GM21786 (cell line): Measurements from ENCODE around the gene SCG5.

Source experiments
- ATAC-seq: cut with Tn5 transposase; IDR thresholded peaks from one replicate; pipeline ENCODE4 v1.9.1; 2021; ENCODE audit not compliant: unreplicated experiment

SCG5 gene

DNA sequence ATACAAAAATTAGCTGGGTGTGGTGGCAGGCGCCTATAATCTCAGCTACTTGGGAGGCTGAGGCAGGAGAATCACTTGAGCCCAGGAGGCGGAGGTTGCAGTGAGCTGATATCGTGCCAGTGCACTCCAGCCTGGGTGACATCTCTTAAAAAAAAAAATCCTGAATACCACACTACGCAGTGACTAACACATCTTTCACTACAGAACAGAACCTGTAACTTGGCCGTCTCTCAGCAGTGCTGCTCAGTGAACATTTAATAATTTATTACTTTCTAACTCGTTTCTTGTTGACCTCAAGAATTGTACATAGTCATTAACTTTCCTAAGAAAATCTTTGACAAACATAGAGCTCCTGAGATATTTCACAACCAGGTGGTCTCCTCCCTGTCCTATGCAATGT lies 80.1 kb downstream of the SCG5 start:
- no peak for ATAC-seq

DNA sequence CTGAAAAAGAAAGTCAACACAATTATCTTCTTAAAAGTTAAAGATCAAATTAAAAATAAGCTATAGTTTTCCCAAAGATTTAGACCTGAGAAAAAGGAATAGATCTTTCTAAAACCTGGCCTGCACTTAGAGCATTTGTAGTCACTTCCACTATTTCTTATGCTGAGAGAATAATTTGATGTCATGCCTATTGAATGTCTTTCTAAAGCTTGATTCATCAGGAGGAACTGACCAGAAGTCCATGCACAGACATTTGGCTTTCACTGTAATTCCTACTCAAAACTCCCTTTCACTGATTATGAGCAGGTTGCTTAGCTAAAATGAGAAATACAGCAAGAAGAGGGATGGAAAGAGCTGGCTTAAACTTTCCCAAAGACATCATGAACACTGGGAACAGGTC lies 80.6 kb downstream of the SCG5 start:
- ATAC-seq: no peak

DNA sequence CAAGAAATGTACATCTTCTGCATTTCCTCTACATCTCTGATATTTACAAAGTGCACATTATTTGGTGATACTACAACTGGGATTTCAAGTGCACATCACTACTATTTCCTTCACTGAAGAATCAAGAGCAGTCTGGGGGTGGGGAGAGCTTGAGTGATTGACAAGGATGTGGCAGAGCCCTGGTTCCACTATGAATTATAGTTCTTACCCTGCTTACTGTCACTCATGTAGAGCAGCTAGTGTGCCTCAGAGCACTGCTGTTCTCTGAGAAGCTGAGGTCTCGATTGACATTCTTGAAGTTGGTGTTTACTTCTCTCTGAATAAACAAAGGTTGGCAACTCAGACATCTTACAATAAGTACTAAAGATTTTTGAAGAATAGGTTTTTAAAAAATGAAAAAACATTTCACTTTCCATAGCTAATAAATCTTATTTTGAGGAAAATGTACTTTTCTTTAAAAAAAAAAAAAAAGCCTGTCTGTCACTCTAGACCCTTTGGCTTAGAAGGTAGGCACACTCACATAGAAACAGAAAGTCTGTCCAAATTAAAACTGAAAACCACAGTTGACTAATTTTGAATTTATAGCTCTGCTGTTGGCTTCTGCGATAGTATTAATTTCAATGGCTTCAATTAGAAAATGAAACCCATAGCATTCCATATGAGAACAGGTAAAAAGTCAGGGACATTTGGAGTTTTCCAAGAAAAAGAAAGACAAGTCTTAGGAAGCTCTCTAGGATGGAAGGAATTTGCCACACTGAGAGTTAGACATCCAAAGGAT lies 81.8 kb downstream of the SCG5 start:
- peak; percentile 95 for ATAC-seq

DNA sequence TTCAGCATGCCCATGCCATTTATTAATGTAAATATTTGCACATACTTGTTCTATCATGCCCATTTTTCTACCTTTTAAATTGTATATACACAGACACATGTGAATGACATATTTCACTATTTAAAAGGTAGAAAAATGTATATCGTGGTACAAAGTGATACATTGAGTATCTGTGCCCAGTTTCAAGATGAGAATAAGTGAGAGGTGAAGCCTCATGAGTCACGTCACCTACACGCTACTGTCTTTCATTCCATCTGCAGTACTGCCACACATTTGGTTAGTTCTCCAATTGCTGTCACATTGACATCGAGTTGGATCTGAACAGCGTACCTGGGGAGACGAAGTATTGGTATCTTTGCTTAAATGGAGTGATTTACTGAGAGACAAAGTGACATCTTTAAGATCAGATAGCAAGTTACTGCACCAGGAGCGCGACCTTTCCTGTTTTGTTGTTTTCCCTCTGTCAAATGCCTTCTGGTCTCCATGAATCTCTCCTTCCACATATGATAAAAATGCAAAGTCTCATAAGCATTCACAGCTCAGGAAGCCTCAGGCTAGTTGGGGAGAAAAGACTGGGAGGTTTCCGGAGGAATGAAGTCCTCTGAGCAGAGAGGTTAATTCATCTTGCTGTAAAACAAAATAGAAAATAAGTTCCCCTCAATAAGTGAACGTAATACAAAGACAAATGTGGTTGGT lies 88.3 kb downstream of the SCG5 start:
- no peak for ATAC-seq

DNA sequence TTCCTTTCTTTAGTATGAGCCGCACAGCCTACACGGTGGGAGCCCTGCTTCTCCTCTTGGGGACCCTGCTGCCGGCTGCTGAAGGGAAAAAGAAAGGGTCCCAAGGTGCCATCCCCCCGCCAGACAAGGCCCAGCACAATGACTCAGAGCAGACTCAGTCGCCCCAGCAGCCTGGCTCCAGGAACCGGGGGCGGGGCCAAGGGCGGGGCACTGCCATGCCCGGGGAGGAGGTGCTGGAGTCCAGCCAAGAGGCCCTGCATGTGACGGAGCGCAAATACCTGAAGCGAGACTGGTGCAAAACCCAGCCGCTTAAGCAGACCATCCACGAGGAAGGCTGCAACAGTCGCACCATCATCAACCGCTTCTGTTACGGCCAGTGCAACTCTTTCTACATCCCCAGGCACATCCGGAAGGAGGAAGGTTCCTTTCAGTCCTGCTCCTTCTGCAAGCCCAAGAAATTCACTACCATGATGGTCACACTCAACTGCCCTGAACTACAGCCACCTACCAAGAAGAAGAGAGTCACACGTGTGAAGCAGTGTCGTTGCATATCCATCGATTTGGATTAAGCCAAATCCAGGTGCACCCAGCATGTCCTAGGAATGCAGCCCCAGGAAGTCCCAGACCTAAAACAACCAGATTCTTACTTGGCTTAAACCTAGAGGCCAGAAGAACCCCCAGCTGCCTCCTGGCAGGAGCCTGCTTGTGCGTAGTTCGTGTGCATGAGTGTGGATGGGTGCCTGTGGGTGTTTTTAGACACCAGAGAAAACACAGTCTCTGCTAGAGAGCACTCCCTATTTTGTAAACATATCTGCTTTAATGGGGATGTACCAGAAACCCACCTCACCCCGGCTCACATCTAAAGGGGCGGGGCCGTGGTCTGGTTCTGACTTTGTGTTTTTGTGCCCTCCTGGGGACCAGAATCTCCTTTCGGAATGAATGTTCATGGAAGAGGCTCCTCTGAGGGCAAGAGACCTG lies 89.5 kb downstream of the SCG5 start:
- no peak for ATAC-seq

DNA sequence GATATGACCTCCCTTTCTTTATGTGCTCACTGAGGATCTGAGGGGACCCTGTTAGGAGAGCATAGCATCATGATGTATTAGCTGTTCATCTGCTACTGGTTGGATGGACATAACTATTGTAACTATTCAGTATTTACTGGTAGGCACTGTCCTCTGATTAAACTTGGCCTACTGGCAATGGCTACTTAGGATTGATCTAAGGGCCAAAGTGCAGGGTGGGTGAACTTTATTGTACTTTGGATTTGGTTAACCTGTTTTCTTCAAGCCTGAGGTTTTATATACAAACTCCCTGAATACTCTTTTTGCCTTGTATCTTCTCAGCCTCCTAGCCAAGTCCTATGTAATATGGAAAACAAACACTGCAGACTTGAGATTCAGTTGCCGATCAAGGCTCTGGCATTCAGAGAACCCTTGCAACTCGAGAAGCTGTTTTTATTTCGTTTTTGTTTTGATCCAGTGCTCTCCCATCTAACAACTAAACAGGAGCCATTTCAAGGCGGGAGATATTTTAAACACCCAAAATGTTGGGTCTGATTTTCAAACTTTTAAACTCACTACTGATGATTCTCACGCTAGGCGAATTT lies 91.2 kb downstream of the SCG5 start:
- ATAC-seq: no peak

DNA sequence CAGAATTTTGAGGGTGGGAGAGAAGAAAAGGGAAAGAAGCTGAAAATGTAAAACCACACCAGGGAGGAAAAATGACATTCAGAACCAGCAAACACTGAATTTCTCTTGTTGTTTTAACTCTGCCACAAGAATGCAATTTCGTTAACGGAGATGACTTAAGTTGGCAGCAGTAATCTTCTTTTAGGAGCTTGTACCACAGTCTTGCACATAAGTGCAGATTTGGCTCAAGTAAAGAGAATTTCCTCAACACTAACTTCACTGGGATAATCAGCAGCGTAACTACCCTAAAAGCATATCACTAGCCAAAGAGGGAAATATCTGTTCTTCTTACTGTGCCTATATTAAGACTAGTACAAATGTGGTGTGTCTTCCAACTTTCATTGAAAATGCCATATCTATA lies 91.8 kb downstream of the SCG5 start:
- ATAC-seq: no peak

DNA sequence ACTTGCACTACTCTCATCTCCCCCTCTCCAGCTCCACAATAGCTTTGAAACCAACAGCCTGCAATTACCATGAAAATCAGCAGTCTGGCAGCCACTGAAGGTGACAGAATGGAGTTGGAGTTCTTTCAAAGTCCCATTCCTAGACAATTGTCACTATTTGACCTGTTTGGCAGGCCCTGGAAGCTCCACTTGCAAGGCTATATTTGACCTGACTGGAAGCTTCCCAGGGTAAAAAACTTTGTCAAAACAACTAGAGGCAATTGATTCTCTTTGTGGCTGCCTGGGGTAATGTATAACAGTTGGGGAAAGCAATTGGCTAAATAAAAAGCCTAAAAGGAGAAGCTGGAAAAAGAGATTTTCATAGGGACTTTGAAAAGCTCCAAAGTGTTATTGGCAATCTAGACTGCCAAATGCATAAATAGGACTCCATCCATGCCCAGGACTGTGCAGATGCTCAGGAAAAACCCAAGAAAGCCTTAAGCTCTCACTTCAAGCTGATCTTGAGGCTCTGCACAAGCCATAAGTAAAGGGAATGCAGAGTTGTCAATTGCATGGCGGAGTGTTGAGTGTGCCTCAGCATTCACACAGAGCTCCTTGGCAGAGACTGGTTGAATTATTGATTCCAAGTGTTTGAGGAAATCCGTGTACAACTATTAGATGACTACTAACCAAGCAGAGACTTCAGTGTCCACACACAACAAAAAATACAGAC lies 94.6 kb downstream of the SCG5 start:
- no peak for ATAC-seq

DNA sequence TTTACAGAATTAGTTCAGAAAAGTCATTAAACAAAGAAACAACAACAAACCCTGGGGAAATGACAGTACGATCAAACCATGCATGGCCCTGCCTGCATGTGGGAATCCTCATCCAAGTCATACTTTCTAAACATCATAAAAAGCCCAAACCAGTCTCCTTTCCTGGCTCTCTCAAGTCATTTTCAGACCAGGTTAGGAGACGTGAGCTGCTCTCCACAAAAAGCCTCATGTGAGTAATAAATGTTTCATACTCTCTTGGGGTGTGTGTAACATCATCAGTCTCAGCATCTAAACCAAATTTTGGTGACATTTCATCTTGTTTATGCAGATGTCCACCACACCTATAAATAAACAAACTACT lies 95.2 kb downstream of the SCG5 start:
- ATAC-seq: no peak

DNA sequence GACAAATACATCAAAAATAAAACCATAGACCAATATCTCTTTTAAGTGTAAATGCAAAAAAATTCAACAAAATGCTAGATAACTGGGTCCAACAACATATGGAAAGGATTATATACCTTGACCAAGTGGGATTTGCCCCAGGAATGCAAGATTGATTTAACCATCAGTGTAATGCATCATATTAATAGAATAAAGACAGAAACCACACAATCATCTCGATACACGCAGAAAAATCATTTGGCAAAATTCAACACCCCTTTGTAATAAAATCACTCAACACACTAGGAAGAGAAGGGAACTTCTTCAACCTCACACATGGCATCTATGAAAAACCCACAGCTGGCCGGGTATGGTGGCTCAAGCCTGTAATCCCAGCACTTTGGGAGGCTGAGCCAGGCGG lies 95.8 kb downstream of the SCG5 start:
- ATAC-seq: no peak

DNA sequence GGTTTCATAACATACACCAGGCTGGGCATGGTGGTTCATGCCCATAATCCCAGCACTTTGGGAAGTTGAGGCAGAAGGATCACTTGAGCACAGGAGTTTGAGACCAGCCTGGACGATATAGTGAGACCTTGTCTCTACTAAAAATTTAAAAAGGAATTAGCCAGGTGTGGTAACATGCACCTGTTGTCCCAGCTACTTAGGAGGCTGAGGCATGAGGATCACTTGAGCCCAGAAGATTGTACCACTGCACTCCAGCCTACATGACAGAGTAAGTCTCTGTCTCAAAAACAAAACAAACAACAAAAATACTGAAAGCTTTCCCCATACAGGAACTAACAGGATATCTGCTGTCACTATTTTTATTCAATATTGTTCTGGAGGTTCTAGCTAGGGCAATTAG lies 97.2 kb downstream of the SCG5 start:
- no peak for ATAC-seq

DNA sequence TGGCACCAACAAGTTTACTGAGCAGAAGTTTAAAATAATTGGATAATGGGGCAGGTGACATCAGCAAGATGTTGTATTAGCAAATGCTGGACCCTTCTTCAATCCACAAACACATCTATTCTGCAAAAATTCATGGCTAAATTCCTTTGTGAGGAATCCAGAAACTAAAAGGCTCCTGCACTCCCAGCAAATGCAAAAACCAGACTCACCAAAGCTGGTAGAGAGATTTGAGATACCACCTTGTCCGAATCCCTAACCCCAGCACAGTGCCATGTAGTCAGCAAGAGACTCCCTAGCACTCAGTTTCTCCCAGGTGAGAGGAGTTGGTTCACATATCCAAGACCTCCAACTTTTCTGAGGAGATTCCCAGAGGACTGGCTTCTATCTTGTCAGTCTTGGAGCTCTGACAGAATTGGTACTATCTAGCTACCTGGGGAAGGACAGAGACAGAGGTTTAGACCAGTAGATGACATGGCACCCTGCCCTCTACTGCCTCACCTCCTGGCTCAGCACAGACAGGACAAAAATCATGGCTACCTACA lies 98.1 kb downstream of the SCG5 start:
- ATAC-seq: no peak

DNA sequence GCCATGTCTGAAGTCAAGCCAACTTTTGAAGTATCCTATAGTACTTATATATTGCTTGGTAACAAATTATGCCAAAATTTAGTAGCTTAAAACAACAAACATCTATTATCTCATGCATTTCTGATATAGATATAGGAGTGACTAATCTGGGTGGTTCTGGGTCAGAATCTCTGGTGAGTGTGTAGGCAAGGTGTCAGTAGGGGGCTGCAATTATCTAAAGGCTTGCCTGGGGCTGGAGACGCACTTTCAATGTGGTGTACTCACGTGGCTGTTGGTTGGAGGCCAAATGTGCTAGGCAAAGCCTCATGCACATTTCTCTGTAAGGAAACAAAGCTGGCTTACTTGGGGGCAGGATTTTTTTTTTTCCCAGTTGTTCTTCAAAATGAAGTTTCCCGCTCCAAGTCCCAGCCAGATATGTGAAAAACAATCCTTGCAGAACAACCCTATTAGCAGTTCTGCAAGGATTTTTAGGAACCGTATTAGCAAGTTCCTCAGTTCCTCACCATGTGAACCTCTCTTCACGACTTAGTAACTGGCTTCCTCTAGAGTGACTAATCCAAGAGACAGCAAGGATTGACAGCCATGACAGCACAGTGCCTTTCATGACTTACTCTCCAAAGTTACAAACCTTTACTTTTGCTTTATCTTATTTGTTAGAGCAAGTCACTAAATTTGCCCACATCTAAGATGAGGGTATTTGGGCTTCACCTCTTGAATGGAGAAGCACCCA lies 102.1 kb downstream of the SCG5 start:
- no peak for ATAC-seq

DNA sequence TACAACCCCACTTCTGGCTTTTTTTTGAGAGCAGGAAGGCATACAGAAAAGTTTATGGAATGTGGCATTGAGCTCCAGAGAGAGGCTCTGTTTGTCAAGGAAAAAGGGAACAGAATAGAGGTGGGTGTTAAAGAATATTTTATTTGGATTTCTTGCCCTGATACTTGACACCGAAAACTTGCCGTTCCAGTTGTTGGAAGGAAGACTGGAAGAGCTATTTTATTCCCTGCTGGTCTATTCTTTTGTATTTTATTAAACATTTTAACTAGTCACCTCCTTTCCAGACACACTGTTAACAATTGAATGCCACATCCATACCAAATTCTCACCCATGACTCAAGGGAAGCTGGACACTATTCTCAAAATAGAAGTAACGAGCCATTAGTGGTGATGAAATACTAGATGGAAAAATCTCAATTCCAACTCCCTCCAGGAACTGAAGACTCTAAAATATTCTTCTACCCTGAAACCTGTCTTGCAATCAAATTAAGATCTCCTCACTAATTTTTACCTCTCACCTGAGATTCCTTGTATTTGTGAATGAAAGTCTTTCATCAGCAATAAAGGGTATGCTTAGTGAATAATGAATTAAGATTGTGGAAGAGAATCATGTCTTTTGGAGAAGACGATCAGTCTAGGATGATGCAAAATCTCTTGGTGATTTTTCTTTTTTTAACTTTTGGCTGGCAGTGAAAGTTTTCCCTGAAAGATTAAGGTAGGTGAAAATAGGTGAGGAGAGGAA lies 104.8 kb downstream of the SCG5 start:
- no peak for ATAC-seq
